IPS-NIHi11 (cell line): ENCODE data around the gene ANKRD30A.
"Not testable (repeated sequence)": the region's sequence is repeated elsewhere in the genome, so short reads cannot be mapped to it uniquely, and the experiment has no call there.

Source experiments
- DNase-seq: peaks from one replicate; pipeline ENCODE4 v3.0.0; 2012; ENCODE audit warnings: mixed read lengths, low spot score

The ANKRD30A gene

DNA sequence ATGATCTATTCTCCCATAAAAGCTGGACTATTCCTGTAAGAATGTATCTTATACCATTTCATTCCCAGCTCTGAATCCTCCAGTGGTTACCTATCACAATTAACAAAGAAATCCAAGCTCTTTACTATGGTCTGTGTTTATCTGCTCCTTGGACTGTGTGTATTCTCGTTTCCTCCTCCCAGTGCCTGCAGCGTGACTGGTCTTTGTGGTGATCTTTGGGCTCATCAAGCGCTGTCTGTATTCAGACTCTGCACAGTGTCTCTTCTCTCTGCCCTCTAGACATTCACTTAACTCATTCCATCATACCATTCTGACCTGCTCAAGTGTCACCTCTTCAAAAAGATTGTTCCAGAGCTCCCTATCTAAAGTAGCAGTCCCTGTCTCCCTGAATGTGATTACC is 130.4 kb downstream of the ANKRD30A start:
- DNase-seq, result not testable (repeated sequence)

DNA sequence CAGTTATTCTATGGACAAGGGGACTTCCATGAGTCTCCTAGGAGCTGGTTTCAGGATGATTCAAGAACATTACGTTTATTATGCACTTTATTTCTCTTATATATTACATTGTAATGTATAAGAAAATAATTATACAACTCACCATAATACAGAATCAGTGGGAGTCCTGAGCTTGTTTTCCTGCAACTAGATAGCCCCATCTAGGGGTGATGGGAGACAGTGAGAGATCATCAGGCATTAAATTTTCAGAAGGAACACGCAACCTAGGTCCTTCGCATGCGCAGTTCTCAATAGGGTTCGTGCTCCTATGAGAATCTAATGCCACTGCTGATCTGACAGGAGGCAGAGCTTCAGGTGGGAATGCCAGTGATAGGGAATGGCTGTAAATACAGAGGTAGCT is 137.9 kb downstream of the ANKRD30A start:
- DNase-seq, result no peak

DNA sequence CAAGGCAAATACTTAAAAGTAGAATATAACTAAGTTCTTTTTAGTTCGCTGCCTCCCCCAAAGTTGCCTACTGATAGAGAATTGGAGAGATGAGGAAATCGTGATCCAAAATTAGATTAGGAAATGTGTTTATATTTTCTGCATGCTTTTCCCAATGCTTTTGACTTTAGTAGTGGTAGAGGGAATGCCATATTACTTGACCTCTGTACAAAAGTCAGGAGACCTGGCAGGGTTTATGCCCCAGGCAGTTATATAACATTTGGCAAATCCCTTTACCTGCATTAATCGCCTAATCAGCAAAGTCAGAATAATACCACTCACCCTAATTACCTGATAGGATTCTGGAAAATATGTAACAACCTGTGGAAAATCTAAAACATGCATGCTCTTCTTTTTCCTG is 142.9 kb downstream of the ANKRD30A start:
- DNase-seq, result no peak

DNA sequence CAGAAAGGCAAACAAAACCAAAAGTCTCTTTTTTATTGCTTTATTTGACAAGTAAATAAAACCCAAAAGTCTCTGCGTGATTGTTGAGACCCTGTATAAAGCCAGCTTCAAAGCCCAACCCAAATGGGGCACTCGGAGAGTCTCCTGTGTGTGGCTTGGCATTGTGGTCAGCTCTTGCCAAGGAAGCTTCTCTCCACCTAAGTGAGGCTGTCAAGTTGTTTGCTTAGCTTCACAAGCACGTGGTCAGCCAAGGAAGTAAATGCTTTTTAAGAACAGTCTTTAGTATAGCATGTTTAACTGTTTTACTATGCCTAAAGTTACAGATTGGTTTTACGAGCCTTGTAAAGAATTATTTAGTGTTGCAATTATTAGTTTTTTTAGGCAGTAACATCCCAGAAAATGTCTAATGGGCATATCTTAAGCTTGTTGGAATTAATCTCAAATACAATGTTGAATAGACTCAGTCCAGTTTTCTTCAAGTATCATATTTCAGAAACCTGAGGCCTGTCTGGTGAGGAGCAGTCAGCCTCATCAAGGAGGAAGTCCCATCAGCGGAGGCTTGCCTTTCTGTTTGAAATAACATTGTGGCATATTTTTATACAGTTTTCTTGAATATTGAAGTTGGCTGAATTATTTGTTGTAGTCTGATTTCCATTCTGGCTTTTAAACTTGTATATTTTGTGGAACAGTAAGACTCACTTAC is 144.3 kb downstream of the ANKRD30A start:
- no peak for DNase-seq

DNA sequence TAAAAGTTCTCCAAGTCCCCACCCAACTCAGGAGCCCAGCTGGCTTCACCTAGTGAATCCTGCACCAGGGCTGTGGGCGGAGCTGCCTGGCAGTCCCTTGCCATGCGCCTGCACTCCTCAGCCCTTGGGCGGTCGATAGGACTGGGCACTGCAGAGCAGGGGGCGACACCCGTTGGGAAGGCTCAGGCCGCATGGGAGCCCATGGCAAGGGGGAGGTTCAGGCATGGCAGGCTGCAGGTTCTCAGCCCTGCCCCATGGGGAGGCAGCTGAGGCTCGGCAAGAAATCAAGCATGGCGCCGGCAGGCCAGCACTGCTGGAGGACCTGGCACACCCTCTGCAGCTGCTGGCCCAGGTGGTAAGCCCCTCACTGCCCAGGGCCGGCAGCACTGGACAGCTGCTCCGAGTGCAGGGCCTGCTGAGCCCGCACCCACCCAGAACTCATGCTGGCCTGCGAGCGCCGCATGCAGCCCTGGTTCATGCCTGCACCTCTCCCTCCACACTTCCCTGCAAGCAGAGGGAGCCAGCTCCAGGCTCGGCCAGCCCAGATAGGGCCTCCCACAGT is 149.9 kb downstream of the ANKRD30A start:
- DNase-seq, result no peak

DNA sequence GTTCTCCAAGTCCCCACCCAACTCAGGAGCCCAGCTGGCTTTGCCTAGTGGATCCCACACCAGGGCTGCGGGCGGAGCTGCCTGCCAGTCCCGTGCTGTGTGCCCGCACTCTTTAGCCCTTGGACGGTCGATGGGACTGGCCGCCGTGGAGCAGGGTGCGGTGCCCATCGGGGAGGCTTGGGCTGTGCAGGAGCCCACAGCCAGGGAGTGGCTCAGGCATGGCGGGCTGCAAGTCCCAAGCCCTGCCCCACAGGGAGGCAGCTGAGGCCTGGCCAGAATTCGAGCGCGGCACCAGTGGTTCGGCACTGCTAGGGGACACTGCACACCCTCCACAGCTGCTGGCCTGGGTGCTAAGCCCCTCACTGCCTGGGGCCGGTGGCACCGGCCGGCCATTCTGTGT is 159.7 kb downstream of the ANKRD30A start:
- DNase-seq, result no peak

DNA sequence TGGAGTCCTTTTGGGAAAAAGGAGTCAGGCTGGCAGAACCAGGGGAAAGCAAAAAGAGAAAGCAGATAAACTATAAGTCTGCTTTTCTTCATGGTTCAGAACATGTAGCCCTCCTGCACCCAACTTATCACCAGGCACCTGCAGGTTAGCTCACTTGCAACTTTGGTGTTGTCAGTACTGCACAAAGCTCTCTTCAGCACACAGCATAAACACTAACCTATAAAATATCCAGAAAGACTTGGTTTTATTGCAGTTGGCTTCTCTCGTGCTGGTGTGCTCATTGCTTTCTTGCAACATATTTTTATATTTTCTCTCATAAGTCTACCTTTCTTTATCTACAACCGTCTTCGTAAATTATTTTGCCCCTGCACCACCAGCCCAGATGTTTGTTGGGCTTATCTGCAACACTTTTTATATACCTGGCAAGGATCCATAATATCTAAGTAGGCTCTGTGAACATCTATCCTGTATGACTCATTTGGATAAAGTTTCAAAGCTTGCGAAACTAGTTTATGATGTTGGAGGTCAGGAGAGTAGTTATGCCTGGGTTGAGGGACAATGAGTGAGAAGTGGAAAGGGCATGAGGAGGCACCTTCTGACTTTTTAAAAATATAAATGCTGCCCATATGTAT is 164.6 kb downstream of the ANKRD30A start:
- DNase-seq, result no peak

DNA sequence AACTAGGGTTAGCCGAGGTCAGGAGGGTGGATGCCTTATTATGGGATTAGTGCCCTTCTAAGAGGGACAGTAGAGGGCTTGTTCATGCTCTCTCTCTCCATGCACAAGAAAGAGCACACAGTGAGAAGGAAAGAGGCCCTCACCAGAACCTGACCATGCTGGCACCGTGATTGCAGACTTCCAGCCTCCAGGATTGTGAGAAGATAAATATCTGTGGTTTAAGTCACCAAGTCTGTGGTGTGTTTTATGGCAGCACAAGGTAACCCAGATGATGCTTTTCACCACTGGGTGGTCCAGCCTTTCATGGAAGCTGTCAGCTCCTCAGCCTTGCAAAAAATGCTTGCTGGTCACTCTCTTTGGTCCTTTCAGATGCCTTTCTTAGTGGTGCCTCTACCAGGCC is 175.9 kb downstream of the ANKRD30A start:
- no peak for DNase-seq

DNA sequence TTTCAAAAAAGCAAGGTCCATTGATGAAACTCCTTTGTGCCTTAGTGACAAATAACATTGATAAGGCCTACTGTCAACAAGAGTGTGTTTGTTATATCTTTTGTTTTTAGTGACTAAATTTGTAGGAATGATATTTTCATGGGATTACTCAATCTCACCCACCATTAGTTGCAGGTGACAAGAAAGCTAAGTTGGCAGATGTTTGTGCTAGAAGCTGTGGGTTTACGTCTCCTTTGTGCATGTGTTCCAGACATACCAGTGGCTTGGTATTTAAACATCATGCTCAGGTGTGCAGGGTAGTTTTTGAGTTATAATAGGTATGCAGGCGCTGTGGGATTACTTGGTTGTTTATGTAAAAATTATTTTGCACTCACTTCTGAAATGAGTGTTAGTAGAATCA is 178.6 kb downstream of the ANKRD30A start:
- no peak for DNase-seq

DNA sequence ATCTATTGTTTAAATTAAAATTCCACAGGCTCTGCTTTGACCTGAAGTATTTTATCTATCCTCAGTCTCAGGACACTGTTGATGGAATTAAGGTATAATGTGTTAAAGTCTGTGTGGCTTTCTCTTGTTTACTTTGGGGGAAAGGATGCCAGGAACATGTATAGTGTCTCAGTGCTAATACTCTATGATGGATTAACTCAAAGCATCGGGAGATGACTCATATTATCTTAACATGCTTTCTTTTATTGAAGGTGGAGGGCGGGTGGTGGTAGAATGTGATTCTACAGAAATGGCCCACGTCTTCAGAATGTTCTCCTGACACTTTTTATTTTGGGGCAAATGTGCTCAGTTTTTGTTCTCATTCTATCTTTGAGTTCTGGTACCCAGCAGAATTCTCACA is 189.0 kb downstream of the ANKRD30A start:
- no peak for DNase-seq

DNA sequence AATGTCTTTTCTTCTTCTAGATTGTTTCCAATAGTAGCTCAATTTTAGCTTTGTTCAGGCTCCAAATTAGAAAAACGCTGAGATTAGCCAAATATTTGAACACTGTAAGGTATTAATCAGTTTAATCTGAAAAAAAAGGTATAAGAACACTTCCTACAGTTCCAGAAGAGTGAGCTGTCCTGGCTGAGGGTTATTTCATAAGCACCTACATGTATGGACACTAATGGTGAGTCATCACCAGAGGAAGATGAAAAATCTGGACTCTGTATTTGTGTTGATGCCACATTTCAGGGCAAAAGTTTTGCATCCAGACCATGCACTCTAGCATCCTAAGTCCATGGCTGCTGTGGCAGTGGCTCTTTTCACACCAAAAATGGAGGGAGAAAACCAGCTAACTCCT is 189.5 kb downstream of the ANKRD30A start:
- no peak for DNase-seq

DNA sequence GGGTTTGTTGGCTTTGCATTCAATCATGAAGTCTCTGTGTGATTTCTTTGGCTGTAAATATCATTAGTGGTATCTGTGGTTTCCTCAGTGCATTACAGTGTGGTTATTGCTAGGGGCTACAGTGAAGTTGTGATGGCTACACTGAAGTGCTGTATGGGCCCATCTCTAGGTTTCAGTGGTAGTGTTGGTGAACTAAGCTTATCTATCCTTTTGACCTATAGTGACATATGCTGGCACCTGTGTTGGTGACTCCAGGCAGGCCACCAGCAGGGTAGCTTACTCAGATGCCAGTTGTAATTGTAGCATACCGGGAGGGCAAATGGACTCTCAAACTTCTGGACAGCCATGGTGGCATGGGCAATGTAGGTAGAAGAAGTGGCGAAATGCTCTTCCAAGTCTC is 219.0 kb downstream of the ANKRD30A start:
- DNase-seq, result no peak

DNA sequence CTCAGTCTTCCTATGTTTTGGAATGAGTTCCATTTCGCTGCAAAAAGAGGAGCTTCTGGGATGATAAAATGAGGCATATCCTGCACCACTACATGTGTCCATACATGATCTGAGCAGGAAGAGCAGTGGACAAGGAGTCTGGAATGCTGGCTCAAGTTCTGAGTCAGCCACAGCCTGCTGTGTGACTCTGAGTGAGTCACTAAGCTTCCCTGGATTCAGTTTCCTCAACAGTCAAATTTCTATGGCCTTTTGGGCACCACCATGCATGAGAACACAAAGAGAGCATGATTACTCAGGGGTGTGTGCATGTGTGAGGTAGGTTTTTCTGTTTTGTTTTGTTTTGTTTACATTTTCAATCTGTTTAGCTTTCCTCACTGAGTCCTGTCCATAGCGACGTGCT is 254.6 kb downstream of the ANKRD30A start:
- no peak for DNase-seq

DNA sequence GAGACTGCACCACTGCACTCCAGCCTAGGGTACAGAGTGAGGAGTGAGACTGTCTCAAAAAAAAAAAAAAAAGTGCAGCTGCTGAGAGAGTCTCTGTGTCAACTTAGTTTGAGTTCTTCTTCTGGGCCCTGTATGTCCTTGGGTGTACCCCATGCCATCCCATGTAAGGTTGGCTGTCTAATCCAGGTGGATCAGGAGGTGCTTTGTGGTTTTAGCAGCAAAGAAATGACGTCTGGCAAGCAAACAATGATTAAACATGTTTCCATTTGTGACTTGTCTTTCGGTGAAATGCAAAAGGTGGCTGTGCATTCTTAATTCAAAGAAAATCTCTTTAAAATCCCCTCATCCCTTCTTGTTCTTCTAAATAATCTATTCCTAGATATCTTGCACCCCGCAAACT is 255.9 kb downstream of the ANKRD30A start:
- DNase-seq, result no peak

DNA sequence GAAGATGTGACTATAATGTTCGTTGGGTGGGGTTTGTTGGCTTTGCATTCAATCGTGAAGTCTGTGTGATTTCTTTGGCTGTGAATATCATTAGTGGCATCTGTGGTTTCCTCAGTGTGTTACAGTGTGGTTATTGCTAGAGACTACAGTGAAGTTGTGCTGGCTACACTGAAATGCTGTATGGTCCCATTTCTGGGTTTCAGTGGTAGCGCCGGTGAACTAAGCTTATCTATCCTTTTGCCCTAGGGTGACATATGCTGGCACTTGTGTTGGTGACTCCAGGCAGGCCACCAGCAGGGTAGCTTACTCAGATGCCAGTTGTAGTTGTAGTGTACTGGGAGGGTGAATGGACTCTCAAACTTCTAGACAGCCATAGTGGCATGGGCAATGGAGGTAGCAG is 259.5 kb downstream of the ANKRD30A start:
- DNase-seq, result no peak

DNA sequence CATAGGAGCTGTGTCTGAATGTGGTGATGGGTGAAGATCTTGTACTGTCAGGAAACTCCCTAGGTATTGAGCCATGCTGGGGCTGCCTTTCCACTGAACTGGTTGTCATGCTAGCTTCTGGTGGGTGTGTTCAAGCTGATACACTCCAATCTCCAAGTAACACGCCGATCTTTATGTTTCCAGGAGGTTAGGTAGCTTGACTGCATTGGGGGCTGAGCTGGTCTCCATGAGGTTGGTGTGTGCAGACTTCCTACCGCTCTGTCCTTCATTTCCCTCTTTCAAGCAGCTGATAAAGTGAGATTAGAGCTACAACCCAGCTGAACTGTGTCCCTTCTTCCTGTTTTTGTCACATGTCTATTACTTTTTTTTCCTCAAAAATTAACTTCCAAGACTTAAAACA is 265.5 kb downstream of the ANKRD30A start:
- no peak for DNase-seq

DNA sequence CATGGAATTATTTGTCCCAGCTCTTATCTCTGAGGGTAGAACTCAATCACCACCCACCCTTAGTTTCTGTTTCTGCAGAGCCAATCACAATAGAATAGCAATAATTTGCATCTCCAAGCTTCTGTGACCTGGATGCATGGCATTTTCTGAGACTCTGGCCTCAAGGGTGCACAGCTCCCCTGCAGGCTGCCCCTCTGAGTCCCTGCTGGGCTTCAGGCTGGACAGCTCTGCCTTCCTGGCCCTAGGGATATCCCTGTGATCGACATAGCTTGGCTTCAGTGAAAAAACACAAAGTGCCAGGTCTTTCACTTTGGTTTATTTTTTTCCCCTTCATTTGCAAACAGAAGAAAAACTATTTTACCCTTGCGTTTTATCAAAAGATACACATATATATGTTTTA is 275.4 kb downstream of the ANKRD30A start:
- DNase-seq, result not testable (repeated sequence)

DNA sequence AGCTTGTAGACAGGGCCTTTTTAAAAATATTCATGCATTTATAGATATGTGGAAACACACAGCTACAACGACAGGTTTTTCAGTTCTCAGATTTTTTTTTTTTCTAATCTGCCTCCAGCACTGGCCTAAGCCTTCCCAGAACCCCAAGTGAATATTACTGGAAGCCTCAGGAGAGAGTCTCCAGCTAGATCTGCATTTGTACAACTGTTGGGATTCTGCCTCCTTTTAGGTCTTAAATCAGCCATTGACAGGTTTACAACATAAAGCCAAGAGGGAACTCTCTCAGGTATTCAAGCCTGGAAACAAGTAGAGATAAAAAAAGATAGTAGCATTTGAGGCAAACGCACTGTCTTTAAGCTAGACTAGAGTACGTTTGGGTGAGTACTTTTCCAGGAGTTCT is 275.8 kb downstream of the ANKRD30A start:
- no peak for DNase-seq

DNA sequence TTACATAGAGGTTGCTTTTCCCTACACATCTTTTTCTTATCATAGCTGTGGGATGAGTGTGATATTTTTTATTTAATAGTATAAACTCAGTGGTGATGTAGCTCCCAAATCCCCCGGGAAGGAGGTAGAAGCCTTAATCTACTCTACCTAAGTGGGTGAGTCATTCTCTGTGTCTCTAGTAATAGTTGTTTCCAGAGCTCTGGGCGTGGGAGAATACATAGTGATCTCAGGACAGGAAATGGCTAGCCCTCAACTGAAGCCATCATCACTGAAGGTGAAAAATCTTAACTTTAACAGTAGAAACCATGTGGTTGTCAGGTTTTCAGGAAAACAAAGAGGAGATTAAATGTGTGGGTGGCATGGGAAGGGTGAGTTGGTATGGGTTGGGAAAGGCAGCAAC is 278.4 kb downstream of the ANKRD30A start:
- DNase-seq, result no peak
